GM12878 (cell line): ENCODE data around the gene GLB1L2. TPM values are rescaled to one million over a fixed set of nuclear protein-coding genes. Genes with fewer than 3 reads are reported as not detected.

Source experiments
- ATAC-seq: fragments of 200-7000 bp; cut with Tn5 transposase; 3 replicates; pipeline ENCODE4 v1.9.1; 2020; ENCODE audit warnings: mild to moderate bottlenecking, moderate library complexity
- BruUV-seq: library from RNA; stranded (reverse); fragments of 400-500 nt; replicated peaks from 2 replicates; lab custom pipeline; 2021; lab: Mats Ljungman, UMichigan
- CTCF ChIA-PET: fragments of 300-600 bp; sonication (Branson Sonifier 250); formaldehyde crosslinking; extraction: SDS; loops from one replicate; lab custom pipeline; 2021; ENCODE audit warnings: inconsistent platforms; lab: Yijun Ruan, JAX
- POLR2A ChIA-PET: fragments of 350-600 bp; formaldehyde crosslinking; extraction: SDS; loops from one replicate; lab custom pipeline; 2021; ENCODE audit warnings: inconsistent platforms; lab: Charles Lee
- RAD21 ChIA-PET: fragments of 300-600 bp; sonication (Branson Sonifier 250); formaldehyde crosslinking; loops from one replicate; lab custom pipeline; 2023; ENCODE audit warnings: antibody characterized with exemption; ENCODE audit not compliant: unreplicated experiment; lab: Charles Lee
- SMC1A ChIA-PET: fragments of 300-600 bp; sonication (Branson Sonifier 250); formaldehyde crosslinking; loops from one replicate; lab custom pipeline; 2023; ENCODE audit not compliant: unreplicated experiment, uncharacterized antibody; lab: Charles Lee
- DNase-seq: peaks from one replicate; pipeline ENCODE4 v3.0.0-alpha.2; 2011; ENCODE audit warnings: low read depth, low spot score
- FAIRE-seq: peaks from 3 replicates; lab custom pipeline; 2011; peaks lifted over from hg19 to GRCh38; lab: Jason Lieb, UNC
- H2AFZ ChIP-seq: 2 replicates; pipeline ENCODE4 v1.6.0; 2011; ENCODE audit warnings: low read depth, low read length, control low read depth; ENCODE audit not compliant: control insufficient read depth
- H3K27ac ChIP-seq: 2 replicates; pipeline ENCODE4 v1.5.1; 2011; ENCODE audit warnings: control low read depth; ENCODE audit not compliant: control insufficient read depth, insufficient read depth
- H3K27me3 ChIP-seq, 2 experiments: replicated peaks in 1 of 2; 2 replicates each; pipeline versions ENCODE4 v1.6.0 to v1.6.1; 2011; ENCODE audit warnings: low read length in 1 of 2; ENCODE audit not compliant: control insufficient read depth in 2 of 2, insufficient read depth in 2 of 2
- H3K36me3 ChIP-seq, 2 experiments: 2 replicates each; pipeline ENCODE4 v1.5.1; 2011; ENCODE audit warnings: low read length in 1 of 2; ENCODE audit not compliant: control insufficient read depth in 2 of 2, insufficient read depth in 2 of 2
- H3K4me1 ChIP-seq: 2 replicates; pipeline ENCODE4 v1.6.1; 2011; ENCODE audit warnings: mild to moderate bottlenecking, low read length, moderate library complexity, mixed read lengths; ENCODE audit not compliant: control insufficient read depth, insufficient read depth
- H3K4me2 ChIP-seq: 2 replicates; pipeline ENCODE4 v1.6.0; 2011; ENCODE audit warnings: control low read depth; ENCODE audit not compliant: control insufficient read depth, insufficient read depth
- H3K4me3 ChIP-seq: fragments of 200-600 bp; sonication (generic); 2 replicates; pipeline ENCODE4 v1.5.1; 2016
- H3K79me2 ChIP-seq: 2 replicates; pipeline ENCODE4 v1.6.0; 2011; ENCODE audit warnings: low read length; ENCODE audit not compliant: control insufficient read depth, insufficient read depth
- H3K9ac ChIP-seq: 2 replicates; pipeline ENCODE4 v1.8.0; 2011; ENCODE audit warnings: low read length, control low read depth, mixed read lengths; ENCODE audit not compliant: control insufficient read depth, insufficient read depth
- H3K9me3 ChIP-seq: replicated peaks from 3 replicates; pipeline ENCODE4 v1.5.1; 2011; ENCODE audit warnings: mild to moderate bottlenecking, low read length; ENCODE audit not compliant: control insufficient read depth, insufficient read depth
- H4K20me1 ChIP-seq: 2 replicates; pipeline ENCODE4 v1.6.0; 2011; ENCODE audit not compliant: control insufficient read depth, insufficient read depth
- BCL3 ChIP-seq: IDR thresholded peaks from 2 replicates; pipeline ENCODE4 v1.6.1; 2011; ENCODE audit warnings: borderline replicate concordance, low read depth, mild to moderate bottlenecking, moderate library complexity, low read length; ENCODE audit not compliant: insufficient read depth, poor library complexity, severe bottlenecking
- CREB1 ChIP-seq: IDR thresholded peaks from 2 replicates; pipeline ENCODE4 v1.6.1; 2012; ENCODE audit warnings: low read depth, mild to moderate bottlenecking, inconsistent platforms
- DPF2 ChIP-seq: fragments of 450-650 bp; IDR thresholded peaks from 2 replicates; pipeline ENCODE4 v1.6.1; 2017; ENCODE audit warnings: mild to moderate bottlenecking
- ETV6 ChIP-seq, 2 experiments: fragments of 450-650 bp in 1 of 2; IDR thresholded peaks in 1 of 2; conservative IDR thresholded peaks in 1 of 2; 2 replicates each; pipeline ENCODE4 v1.6.1; 2014; ENCODE audit warnings: antibody characterized with exemption in 1 of 2, borderline replicate concordance in 1 of 2, low read depth in 1 of 2, mild to moderate bottlenecking in 1 of 2, moderate library complexity in 1 of 2
- KLF5 ChIP-seq: fragments of 450-650 bp; IDR thresholded peaks from 2 replicates; pipeline ENCODE4 v1.6.1; 2014; ENCODE audit warnings: mild to moderate bottlenecking; ENCODE audit not compliant: partially characterized antibody
- MXI1 ChIP-seq: fragments of 150-350 bp; IDR thresholded peaks from 2 replicates; pipeline ENCODE4 v1.6.1; 2011; ENCODE audit warnings: low read depth, mild to moderate bottlenecking, inconsistent platforms, low read length, improper control_type of control experiment
- PBX3 ChIP-seq: IDR thresholded peaks from 2 replicates; pipeline ENCODE4 v1.6.1; 2011; ENCODE audit warnings: mild to moderate bottlenecking, low read depth, low read length, moderate library complexity; ENCODE audit not compliant: insufficient replicate concordance
- POU2F2 ChIP-seq: IDR thresholded peaks from 3 replicates; pipeline ENCODE4 v1.6.1; 2011; ENCODE audit warnings: low read depth, mild to moderate bottlenecking, low read length, borderline replicate concordance
- RAD21 ChIP-seq: IDR thresholded peaks from 2 replicates; pipeline ENCODE4 v1.6.1; 2011; ENCODE audit warnings: mild to moderate bottlenecking, low read depth, low read length, moderate library complexity; ENCODE audit not compliant: insufficient read depth
- RAD51 ChIP-seq: fragments of 450-650 bp; IDR thresholded peaks from 2 replicates; pipeline ENCODE4 v1.6.1; 2016; ENCODE audit warnings: moderate library complexity, mild to moderate bottlenecking, inconsistent platforms
- USF2 ChIP-seq: IDR thresholded peaks from 2 replicates; pipeline ENCODE4 v1.6.1; 2011; ENCODE audit warnings: low read depth, low read length, improper control_type of control experiment, borderline replicate concordance
- ZNF217 ChIP-seq: fragments of 450-650 bp; IDR thresholded peaks from 2 replicates; pipeline ENCODE4 v1.6.1; 2017; ENCODE audit warnings: antibody characterized with exemption, mild to moderate bottlenecking
- ZNF384 ChIP-seq: IDR thresholded peaks from 2 replicates; pipeline ENCODE4 v1.6.1; 2012; ENCODE audit warnings: low read depth, mild to moderate bottlenecking, low read length, improper control_type of control experiment, borderline replicate concordance
- whole genome bisulfite sequencing: methylation state at CpG from one replicate; pipeline ENCODE4 v1.1.6; 2016; ENCODE audit warnings: low lambda C conversion rate; ENCODE audit not compliant: insufficient replicate concordance, insufficient coverage; ENCODE audit errors: missing lambda C conversion rate; 5-methylcytosine and 5-hydroxymethylcytosine counted together
- in situ Hi-C: fragments of 300-500 bp; cut with MboI; formaldehyde crosslinking; loops from 9 replicates; pipeline ENCODE4 v1.14.3; 2018; ENCODE audit warnings: mixed read lengths
- intact Hi-C: fragments of 100-400 bp; cut with micrococcal nuclease; formaldehyde crosslinking; loops from one replicate; pipeline ENCODE4 v1.14.2; 2022; ENCODE audit not compliant: unreplicated experiment
- polyA plus RNA-seq, 11 experiments: library from polyadenylated mRNA; depleted of rRNA in 4 of 11; unstranded in 6 of 11; stranded (reverse) in 5 of 11; fragments of >200 nt; fragmentation: Nextera tagmentation in 4 of 11; fragmentation: Illumina TruSeq in 1 of 11; extraction: Ambion mirVana in 4 of 11; extraction: Trizol in 1 of 11; gene quantifications; 1 replicate in 1 of 11; 2 replicates in 10 of 11; pipeline versions ENCODE4 v1.2.1 to v1.2.3, GENCODE V29; 2011 to 2016; ENCODE audit warnings: inconsistent platforms in 2 of 11, missing spikeins in 2 of 11, low read depth in 1 of 11
- total RNA-seq, 4 experiments: library from RNA; depleted of rRNA in 3 of 4; stranded (reverse); fragments of >200 nt in 3 of 4; fragmentation: Illumina TruSeq in 1 of 4; extraction: Trizol in 1 of 4; gene quantifications; 2 replicates each; pipeline versions ENCODE4 v1.2.1 to v1.2.3, GENCODE V29; 2013 to 2021

Gene GLB1L2
- total and polyA plus RNA-seq, 10 of the 15 experiments (the other 5 are each of a cell fraction or from before 2014, with no cell fraction given), result 0.04 to 0.85 (median 0.49) TPM

- SMC1A ChIA-PET, result no interaction called here
- RAD21 ChIA-PET, result no interaction called here
- DNase-seq, result no peak
- no peaks in the 10 kb centered on the region for H3K79me2 ChIP-seq
- H3K4me2 ChIP-seq, result no peak overlapping the region
- H3K27me3 ChIP-seq, result peaks cover 0 to 5% of the 10 kb centered on the region in 2 experiments; a peak in 3 of 4 replicates
- no peaks in the 10 kb centered on the region for H4K20me1 ChIP-seq
- H3K4me1 ChIP-seq, result no peaks in the 10 kb centered on the region
- BruUV-seq, result no TSS peak
- no peak overlapping the region for H2AFZ ChIP-seq
- no peak overlapping the region for H3K27ac ChIP-seq
- no peaks in the 10 kb centered on the region for H3K36me3 ChIP-seq
- in situ Hi-C loops (no loop called here), intact Hi-C loops (no loop called here)
- H3K9ac ChIP-seq, result no peak overlapping the region
- H3K9me3 ChIP-seq, result no peaks in the 10 kb centered on the region; the same call in 2 of the 3 replicates
- POLR2A ChIA-PET, result no interaction called here
- ATAC-seq, result no peak
- CTCF ChIA-PET, result no interaction called here
- TF ChIP-seq POU2F2 (no peak), RAD51 (no peak), DPF2 (no peak), ZNF217 (no peak)
- FAIRE-seq, result no peak
- H3K4me3 ChIP-seq, result no peak overlapping the region
- 53% methylated on average over 14 of the region's 14 CpGs for WGBS
Observed at GRCh38 chr11:134373591-134374052, 41.8 kb downstream of the GLB1L2 start.

GRCh38 chr11:134374171-134374570 is 42.4 kb downstream of the GLB1L2 start:
- CTCF ChIA-PET, result no interaction called here
- no peaks in the 10 kb centered on the region for H3K4me1 ChIP-seq
- H3K27ac ChIP-seq, result no peak overlapping the region
- POLR2A ChIA-PET, result no interaction called here
- no peak for ATAC-seq
- no peak overlapping the region for H3K4me3 ChIP-seq
- no peaks in the 10 kb centered on the region; the same call in 2 of the 3 replicates for H3K9me3 ChIP-seq
- 26% methylated on average over 9 of the region's 9 CpGs for WGBS
- FAIRE-seq, result no peak
- intact Hi-C loops, result no loop called here
- SMC1A ChIA-PET, result no interaction called here
- no peak overlapping the region for H3K9ac ChIP-seq
- DNase-seq, result no peak
- H3K36me3 ChIP-seq, result no peaks in the 10 kb centered on the region
- H2AFZ ChIP-seq, result no peak overlapping the region
- no peaks in the 10 kb centered on the region for H3K79me2 ChIP-seq
- H3K4me2 ChIP-seq, result no peak overlapping the region
- H4K20me1 ChIP-seq, result no peaks in the 10 kb centered on the region
- RAD21 ChIA-PET, result no interaction called here
- H3K27me3 ChIP-seq, result peaks cover 0 to 5% of the 10 kb centered on the region in 2 experiments; a peak in 3 of 4 replicates
- no TSS peak for BruUV-seq
- in situ Hi-C loops, result no loop called here
- TF ChIP-seq PBX3 (no peak), USF2 (no peak), MXI1 (no peak), RAD21 (no peak), CREB1 (no peak), ETV6 (conservative IDR thresholded peaks at IDR 0.05 in 1 of 2, IDR thresholded peaks at IDR 0.05 in 1 of 2; ENCODE audit: borderline replicate concordance in 1 of 2, low read depth in 1 of 2) (no peak), ZNF384 (no peak), KLF5 (no peak), POU2F2 (no peak), BCL3 (no peak)
